Measurements from ENCODE around the gene OBSCN. TPM values are rescaled to one million over a fixed set of nuclear protein-coding genes. Genes with fewer than 3 reads are reported as not detected.

OBSCN gene
- total and polyA plus RNA-seq, 10 of the 15 experiments (the other 5 are each of a cell fraction or from before 2014, with no cell fraction given): 0.01 to 0.36 (median 0.08) TPM; not detected in 2

DNA sequence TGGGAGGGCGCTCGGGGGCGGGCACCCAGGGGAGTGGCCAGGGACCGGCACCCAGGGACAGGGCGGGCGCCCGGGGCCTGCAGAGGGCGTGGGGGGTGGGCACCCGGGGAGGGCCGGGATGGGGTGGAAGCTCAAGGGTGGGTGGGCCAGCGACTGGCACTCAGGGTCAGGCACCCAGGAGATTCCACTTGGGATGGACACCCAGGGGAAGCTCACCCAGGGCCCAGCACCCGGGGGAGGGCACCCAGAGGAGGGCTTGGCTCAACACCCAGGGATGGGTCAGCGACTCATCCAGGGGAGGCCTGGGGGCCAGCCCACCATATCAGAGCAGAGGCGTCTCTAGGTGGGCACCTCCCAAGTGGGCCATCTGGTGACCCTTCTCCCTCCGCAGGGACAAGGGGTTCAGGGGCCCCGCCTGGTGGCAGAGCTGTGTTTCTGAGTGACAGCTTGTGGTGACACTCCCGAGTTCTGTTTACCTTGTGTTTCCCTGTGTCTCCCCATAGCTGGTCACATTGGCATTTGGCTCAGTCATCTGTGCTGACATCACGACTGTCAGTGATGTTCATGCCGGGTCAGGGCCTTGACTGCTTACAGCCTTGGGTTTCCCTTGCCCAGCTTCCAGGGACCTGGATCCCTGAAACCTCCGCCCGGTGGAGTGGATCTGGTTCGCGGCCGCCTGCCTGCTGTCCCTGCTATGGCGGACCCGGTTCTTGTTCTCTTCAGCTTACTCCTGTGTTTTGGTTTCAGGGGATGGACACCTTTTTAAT lies 41.5 kb upstream of the OBSCN start:
- H3K4me3 ChIP-seq: peak overlapping the region; percentile 81
- peak overlapping the region; percentile 99 for H3K27ac ChIP-seq (ENCODE audit: control insufficient read depth, insufficient read depth)
- no peaks in the 10 kb centered on the region for H3K9me3 ChIP-seq (replicated peaks; ENCODE audit: control insufficient read depth, insufficient read depth, low read length)
- 36% methylated on average over 14 of the region's 26 CpGs for WGBS (ENCODE audit: insufficient coverage, insufficient replicate concordance, low lambda C conversion rate, missing lambda C conversion rate)
- ChIA-PET SMC1A (ENCODE audit: uncharacterized antibody, unreplicated experiment) (interaction anchor here (0.6 to 3.0 kb wide), 9 partner anchors 23 to 168 kb away, joined by 3 to 32 read pairs (median 5); no protein-coding TSS in a partner anchor), RAD21 (ENCODE audit: unreplicated experiment) (interaction anchor here (0.7 to 4.6 kb wide), 9 partner anchors 26 to 239 kb away, joined by 3 to 34 read pairs (median 3); partner anchors contain the start of genes GUK1 and MRPL55), POLR2A (interaction anchor here (0.6 to 3.8 kb wide), 9 partner anchors 26 to 241 kb away, joined by 3 to 43 read pairs (median 6); partner anchors contain the start of genes ARF1, C1orf35, GUK1 and MRPL55), CTCF (interaction anchor here (0.6 to 5.2 kb wide), 18 partner anchors 10 to 334 kb away, joined by 3 to 63 read pairs (median 4); partner anchors contain the start of gene GUK1)
- peaks cover 7% of the 10 kb centered on the region for H3K4me1 ChIP-seq (ENCODE audit: control insufficient read depth, insufficient read depth, low read length)
- no TSS peak for BruUV-seq (replicated peaks)
- peak; percentile 89 for FAIRE-seq
- H3K36me3 ChIP-seq (ENCODE audit: control insufficient read depth in 2 of 2, insufficient read depth in 2 of 2, low read length in 1 of 2): no peaks in the 10 kb centered on the region
- no peaks in the 10 kb centered on the region for H4K20me1 ChIP-seq (ENCODE audit: control insufficient read depth, insufficient read depth)
- peak overlapping the region; percentile 45 for H2AFZ ChIP-seq (ENCODE audit: control insufficient read depth, low read depth, low read length)
- peak; percentile 84 for ATAC-seq
- peaks cover 4% of the 10 kb centered on the region for H3K79me2 ChIP-seq (ENCODE audit: control insufficient read depth, insufficient read depth, low read length)
- intact Hi-C loops (cut with micrococcal nuclease; ENCODE audit: unreplicated experiment): loop anchor here (1.0 kb wide), 1 partner anchor 167 kb away; no protein-coding TSS in a partner anchor
- peak overlapping the region; percentile 68 for H3K9ac ChIP-seq (ENCODE audit: control insufficient read depth, insufficient read depth, low read length)
- no peaks in the 10 kb centered on the region for H3K27me3 ChIP-seq (replicated peaks in 1 of 2; ENCODE audit: control insufficient read depth in 2 of 2, insufficient read depth in 2 of 2, low read length in 1 of 2)
- no peak for DNase-seq (ENCODE audit: low read depth, low spot score)
- in situ Hi-C loops (cut with MboI): no loop called here
- peak overlapping the region; percentile 88 for H3K4me2 ChIP-seq (ENCODE audit: control insufficient read depth, insufficient read depth)
- TF ChIP-seq, protein P1, sequence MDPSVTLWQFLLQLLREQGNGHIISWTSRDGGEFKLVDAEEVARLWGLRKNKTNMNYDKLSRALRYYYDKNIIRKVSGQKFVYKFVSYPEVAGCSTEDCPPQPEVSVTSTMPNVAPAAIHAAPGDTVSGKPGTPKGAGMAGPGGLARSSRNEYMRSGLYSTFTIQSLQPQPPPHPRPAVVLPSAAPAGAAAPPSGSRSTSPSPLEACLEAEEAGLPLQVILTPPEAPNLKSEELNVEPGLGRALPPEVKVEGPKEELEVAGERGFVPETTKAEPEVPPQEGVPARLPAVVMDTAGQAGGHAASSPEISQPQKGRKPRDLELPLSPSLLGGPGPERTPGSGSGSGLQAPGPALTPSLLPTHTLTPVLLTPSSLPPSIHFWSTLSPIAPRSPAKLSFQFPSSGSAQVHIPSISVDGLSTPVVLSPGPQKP (IDR thresholded peaks at IDR 0.05; ENCODE audit: low read depth, low read length): 0 out of 2 replicates have a peak, but pooled peaks have one; percentile 4
- TF ChIP-seq, protein P2, sequence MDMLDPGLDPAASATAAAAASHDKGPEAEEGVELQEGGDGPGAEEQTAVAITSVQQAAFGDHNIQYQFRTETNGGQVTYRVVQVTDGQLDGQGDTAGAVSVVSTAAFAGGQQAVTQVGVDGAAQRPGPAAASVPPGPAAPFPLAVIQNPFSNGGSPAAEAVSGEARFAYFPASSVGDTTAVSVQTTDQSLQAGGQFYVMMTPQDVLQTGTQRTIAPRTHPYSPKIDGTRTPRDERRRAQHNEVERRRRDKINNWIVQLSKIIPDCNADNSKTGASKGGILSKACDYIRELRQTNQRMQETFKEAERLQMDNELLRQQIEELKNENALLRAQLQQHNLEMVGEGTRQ (IDR thresholded peaks at IDR 0.05; ENCODE audit: borderline replicate concordance, low read depth, low read length): no peak
- TF ChIP-seq CHD1 (IDR thresholded peaks at IDR 0.05; ENCODE audit: low read depth, low read length): peak; percentile 21; the same call in 1 of the 2 replicates
- TF ChIP-seq TBL1XR1 (IDR thresholded peaks at IDR 0.05; ENCODE audit: low read depth, low read length): no peak
- TF ChIP-seq, protein P3, sequence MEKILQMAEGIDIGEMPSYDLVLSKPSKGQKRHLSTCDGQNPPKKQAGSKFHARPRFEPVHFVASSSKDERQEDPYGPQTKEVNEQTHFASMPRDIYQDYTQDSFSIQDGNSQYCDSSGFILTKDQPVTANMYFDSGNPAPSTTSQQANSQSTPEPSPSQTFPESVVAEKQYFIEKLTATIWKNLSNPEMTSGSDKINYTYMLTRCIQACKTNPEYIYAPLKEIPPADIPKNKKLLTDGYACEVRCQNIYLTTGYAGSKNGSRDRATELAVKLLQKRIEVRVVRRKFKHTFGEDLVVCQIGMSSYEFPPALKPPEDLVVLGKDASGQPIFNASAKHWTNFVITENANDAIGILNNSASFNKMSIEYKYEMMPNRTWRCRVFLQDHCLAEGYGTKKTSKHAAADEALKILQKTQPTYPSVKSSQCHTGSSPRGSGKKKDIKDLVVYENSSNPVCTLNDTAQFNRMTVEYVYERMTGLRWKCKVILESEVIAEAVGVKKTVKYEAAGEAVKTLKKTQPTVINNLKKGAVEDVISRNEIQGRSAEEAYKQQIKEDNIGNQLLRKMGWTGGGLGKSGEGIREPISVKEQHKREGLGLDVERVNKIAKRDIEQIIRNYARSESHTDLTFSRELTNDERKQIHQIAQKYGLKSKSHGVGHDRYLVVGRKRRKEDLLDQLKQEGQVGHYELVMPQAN (conservative IDR thresholded peaks at IDR 0.05): peak; percentile 59; the same call in 1 of the 2 replicates
- 0 out of 2 replicates have a peak, but pooled peaks have one; percentile 50 for TF ChIP-seq SIN3A (IDR thresholded peaks at IDR 0.05; ENCODE audit: low read depth, low read length)
- no peak for TF ChIP-seq NFXL1 (IDR thresholded peaks at IDR 0.05; ENCODE audit: borderline replicate concordance)
- TF ChIP-seq IKZF2 (IDR thresholded peaks at IDR 0.05): 0 out of 4 replicates have a peak, but pooled peaks of 1 of the 2 experiments have one; percentile 44
- TF ChIP-seq, protein P4, sequence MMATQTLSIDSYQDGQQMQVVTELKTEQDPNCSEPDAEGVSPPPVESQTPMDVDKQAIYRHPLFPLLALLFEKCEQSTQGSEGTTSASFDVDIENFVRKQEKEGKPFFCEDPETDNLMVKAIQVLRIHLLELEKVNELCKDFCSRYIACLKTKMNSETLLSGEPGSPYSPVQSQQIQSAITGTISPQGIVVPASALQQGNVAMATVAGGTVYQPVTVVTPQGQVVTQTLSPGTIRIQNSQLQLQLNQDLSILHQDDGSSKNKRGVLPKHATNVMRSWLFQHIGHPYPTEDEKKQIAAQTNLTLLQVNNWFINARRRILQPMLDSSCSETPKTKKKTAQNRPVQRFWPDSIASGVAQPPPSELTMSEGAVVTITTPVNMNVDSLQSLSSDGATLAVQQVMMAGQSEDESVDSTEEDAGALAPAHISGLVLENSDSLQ (IDR thresholded peaks at IDR 0.05): peak; percentile 97
- TF ChIP-seq MYB (IDR thresholded peaks at IDR 0.05; ENCODE audit: borderline replicate concordance, low read depth, low read length): no peak
- TF ChIP-seq ZNF384 (IDR thresholded peaks at IDR 0.05; ENCODE audit: borderline replicate concordance, low read depth, low read length): no peak
- TF ChIP-seq NR2C2 (IDR thresholded peaks at IDR 0.05; ENCODE audit: borderline replicate concordance, control insufficient read depth, insufficient read length, low read depth): no peak
